Stromal cell of bone marrow (primary cell): Measurements from ENCODE around the gene CT45A3.
"Not testable (repeated sequence)": the region's sequence is repeated elsewhere in the genome, so short reads cannot be mapped to it uniquely, and the experiment has no call there.

Experiments used
- DNase-seq: peaks from one replicate; pipeline ENCODE4 v3.0.0-alpha.2; 2012; ENCODE audit warnings: low read depth

Gene CT45A3

GRCh38 chrX:135768091-135768490 lies at the start of gene CT45A3:
TSS of gene CT45A3 (minus strand) at chrX:135768191. CDS start at chrX:135764444, 3,747 bp downstream.
- DNase-seq, result not testable (repeated sequence)

DNA sequence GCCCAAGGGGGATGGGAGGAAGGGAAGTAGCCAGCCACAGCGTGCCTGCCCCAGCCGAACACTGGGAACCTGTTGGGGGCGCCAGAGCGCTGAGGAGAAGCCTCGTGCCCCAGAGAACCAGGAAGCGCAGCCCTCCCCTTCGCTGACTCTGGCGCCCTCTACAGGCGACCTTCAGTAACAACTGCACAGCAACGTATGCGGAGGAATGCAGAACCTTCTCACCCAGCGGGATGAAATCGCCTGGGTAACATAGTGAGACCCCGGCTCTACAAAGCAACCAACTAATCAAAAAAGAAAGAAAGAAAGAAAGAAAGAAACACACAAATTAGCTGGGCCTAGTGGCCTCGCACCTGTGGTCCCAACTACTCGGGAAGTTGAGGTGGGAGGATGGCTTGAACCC lies 34.7 kb upstream of the CT45A3 start, which contains the start of gene CT45A6:
TSS of gene CT45A6 (minus strand) at position 101 of the 400 bp plus-strand sequence. CDS start 3,794 bp downstream, outside the sequence.
- DNase-seq, result not testable (repeated sequence)

DNA sequence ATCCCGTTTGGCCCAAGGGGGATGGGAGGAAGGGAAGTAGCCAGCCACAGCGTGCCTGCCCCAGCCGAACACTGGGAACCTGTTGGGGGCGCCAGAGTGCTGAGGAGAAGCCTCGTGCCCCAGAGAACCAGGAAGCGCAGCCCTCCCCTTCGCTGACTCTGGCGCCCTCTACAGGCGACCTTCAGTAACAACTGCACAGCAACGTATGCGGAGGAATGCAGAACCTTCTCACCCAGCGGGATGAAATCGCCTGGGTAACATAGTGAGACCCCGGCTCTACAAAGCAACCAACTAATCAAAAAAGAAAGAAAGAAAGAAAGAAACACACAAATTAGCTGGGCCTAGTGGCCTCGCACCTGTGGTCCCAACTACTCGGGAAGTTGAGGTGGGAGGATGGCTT lies 17.4 kb upstream of the CT45A3 start, which contains the start of gene CT45A5:
TSS of gene CT45A5 (minus strand) at position 101 of the 400 bp plus-strand sequence. CDS start 3,774 bp downstream, outside the sequence.
- DNase-seq, result not testable (repeated sequence)

DNA sequence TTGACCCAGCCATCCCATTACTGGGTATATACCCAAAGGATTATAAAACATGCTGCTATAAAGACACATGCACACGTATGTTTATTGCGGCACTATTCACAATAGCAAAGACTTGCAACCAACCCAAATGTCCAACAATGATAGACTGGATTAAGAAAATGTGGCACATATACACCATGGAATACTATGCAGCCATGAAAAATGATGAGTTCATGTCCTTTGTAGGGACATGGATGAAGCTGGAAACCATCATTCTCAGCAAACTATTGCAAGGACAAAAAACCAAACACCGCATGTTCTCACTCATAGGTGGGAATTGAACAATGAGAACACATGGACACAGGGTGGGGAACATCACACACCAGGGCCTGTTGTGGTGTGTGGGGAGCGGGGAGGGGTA lies 23.3 kb downstream of the CT45A3 start:
- DNase-seq, result not testable (repeated sequence)

- DNase-seq, result no peak
Measured at GRCh38 chrX:135741192-135741715, 26.7 kb downstream of the CT45A3 start.

- DNase-seq, result no peak
Measured at GRCh38 chrX:135740681-135741149, 27.3 kb downstream of the CT45A3 start.

DNA sequence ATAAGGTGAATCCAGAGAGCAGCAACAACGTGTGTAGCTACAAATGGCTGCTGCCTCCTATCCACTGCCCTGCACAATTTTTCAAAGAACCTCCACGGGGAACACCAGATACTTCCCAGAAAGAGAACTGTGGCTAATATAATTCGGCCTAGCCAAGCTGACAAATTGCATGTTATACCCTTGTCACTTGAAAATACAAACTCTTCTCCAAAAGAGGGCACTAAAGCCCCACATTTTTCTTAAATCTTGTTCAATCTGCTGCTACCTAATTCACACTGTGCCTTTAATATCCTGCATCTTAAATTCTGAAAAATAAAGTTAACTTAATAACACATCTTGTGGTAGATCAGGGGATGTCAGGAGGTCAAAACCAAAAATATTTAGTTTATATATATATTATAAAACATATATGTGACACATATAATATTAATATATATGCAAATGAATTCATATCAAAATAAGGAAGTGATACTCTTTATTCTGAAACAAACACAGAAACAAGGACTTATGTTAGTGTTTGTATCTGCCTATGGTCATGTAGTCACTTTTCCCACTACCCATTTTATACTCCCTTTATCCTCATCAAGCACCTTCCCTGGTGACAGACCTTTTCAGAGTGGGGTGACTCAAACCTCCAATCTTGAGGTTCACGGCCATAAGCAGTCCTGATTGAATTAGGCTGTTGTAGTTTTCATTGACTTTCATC lies 30.5 kb downstream of the CT45A3 start:
- no peak for DNase-seq

- DNase-seq, result not testable (repeated sequence)
Measured at GRCh38 chrX:135734666-135735065, 33.3 kb downstream of the CT45A3 start.

- no peak for DNase-seq
Measured at GRCh38 chrX:135713795-135714194, 54.2 kb downstream of the CT45A3 start.

DNA sequence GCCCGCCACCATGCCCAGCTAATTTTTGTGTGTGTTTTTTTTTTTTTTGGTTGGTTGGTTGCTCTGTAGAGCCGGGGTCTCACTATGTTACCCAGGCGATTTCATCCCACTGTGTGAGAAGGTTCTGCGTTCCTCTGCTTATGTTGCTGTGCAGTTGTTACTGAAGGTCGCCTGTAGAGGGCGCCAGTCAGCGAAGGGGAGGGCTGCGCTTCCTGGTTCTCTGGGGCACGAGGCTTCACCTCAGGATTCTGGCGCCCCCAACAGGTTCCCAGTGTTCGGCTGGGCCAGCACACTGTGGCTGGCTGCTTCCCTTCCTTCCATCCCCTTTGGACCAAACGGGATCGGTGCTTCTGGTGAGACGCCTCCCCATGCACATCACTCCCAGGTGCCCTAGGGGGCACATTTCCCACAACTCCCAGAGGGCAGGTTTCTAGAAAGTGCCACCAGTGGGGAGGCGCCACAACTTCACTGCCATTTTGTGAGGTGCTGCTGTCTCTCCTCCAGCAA lies 54.8 kb downstream of the CT45A3 start, which contains the start of gene CT45A1:
TSS of gene CT45A1 (plus strand) at position 457 of the 507 bp plus-strand sequence. CDS start 5,302 bp downstream, outside the sequence.
- DNase-seq, result not testable (repeated sequence)
